MCF 10A (cell line): Measurements from ENCODE around the gene ENTPD6. TPM values are rescaled to one million over a fixed set of nuclear protein-coding genes. Genes with fewer than 3 reads are reported as not detected.
A peak's percentile ranks its signal among the peaks of the same experiment; 100 is the strongest.

ENCODE experiments used
- BruUV-seq: library from RNA; stranded (reverse); fragments of 400-500 nt; replicated peaks from 2 replicates; lab custom pipeline; 2021; lab: Mats Ljungman, UMichigan
- CTCF ChIA-PET: fragments of 300-600 bp; sonication (Branson Sonifier 250); formaldehyde crosslinking; extraction: SDS; loops from one replicate; lab custom pipeline; 2021; ENCODE audit warnings: antibody characterized with exemption, inconsistent platforms; lab: Yijun Ruan, JAX
- POLR2A ChIA-PET: fragments of 300-600, 350-650 bp; sonication (Branson Sonifier 250); formaldehyde crosslinking; extraction: SDS; loops from one replicate; lab custom pipeline; 2020; ENCODE audit warnings: antibody characterized with exemption, inconsistent platforms; lab: Yijun Ruan, JAX
- DNase-seq: peaks from one replicate; pipeline ENCODE4 v3.0.0-alpha.2; 2018; ENCODE audit not compliant: unreplicated experiment
- H3K27ac Mint-ChIP-seq: one replicate; pipeline ENCODE4 v1.8.0; 2022; ENCODE audit warnings: mild to moderate bottlenecking, low read depth, mixed read lengths; ENCODE audit not compliant: unreplicated experiment
- H3K27me3 Mint-ChIP-seq: one replicate; pipeline ENCODE4 v1.8.0; 2022; ENCODE audit warnings: mixed read lengths; ENCODE audit not compliant: insufficient read depth, unreplicated experiment
- H3K36me3 Mint-ChIP-seq: one replicate; pipeline ENCODE4 v1.8.0; 2022; ENCODE audit warnings: mild to moderate bottlenecking, moderate library complexity, mixed read lengths; ENCODE audit not compliant: insufficient read depth, unreplicated experiment
- H3K4me1 Mint-ChIP-seq: one replicate; pipeline ENCODE4 v1.8.0; 2022; ENCODE audit warnings: mixed read lengths; ENCODE audit not compliant: insufficient read depth, unreplicated experiment
- H3K4me3 Mint-ChIP-seq: one replicate; pipeline ENCODE4 v1.8.0; 2022; ENCODE audit warnings: mild to moderate bottlenecking, moderate library complexity, mixed read lengths; ENCODE audit not compliant: unreplicated experiment
- H3K9me3 Mint-ChIP-seq: one replicate; pipeline ENCODE4 v1.8.0; 2022; ENCODE audit warnings: mixed read lengths; ENCODE audit not compliant: unreplicated experiment
- intact Hi-C: fragments of 100-400 bp; cut with micrococcal nuclease; formaldehyde crosslinking; loops from 2 replicates; pipeline ENCODE4 v1.14.1; 2022
- total RNA-seq: library from RNA; stranded (reverse); gene quantifications from 2 replicates; pipeline ENCODE4 v1.2.3, GENCODE V29; 2022
- TF ChIP-seq, protein P1 (sequence below): fragments of 200-600 bp; IDR thresholded peaks from one replicate; pipeline ENCODE4 v1.8.0; 2022; ENCODE audit warnings: antibody characterized with exemption, mild to moderate bottlenecking; ENCODE audit not compliant: unreplicated experiment

Gene ENTPD6
- total RNA-seq, 1 experiment from 2014 or later, result 98.0 TPM

DNA sequence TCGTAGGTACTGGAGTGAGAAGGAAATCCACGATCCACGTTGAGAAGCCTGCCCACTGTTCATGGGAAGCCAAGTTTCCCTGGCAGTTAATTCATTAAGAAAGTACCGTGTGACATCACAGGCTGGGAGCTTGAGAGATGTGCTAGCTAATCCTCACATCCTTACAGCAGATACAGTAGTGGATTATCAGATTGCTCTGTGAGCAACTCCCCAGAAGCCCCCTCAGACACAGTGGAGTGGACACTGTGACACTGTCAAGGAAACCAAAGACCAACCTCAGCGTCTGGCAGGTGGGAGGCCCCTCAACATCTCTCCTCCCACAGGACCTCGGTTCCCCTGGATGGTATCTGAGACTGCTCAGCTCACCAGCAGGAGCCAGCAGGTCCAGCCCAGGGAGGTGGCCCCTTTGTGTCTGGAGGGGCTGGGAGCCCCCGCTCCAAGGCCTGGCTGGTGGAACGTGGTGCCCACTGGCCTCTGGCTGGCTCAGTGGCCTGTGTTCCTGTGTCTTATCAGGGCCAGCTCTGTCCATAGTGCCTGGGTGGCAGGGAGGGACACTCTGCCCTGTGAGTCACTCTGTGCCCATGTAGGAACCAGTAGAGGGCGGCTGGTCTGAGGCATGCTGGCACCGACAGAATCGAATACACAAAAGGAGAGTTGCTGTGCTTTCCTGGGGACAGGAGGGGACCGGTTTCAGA, 59.6 kb downstream of the ENTPD6 start:
- Mint-ChIP-seq H3K4me3 (peak overlapping the region; percentile 93), H3K4me1 (peaks cover 43% of the 10 kb centered on the region), H3K27me3 (no peaks in the 10 kb centered on the region), H3K36me3 (peaks cover 87% of the 10 kb centered on the region), H3K27ac (peak overlapping the region; percentile 87), H3K9me3 (no peaks in the 10 kb centered on the region)
- intact Hi-C loops, result loop anchor here (5.0 kb wide), 1 partner anchor 142 kb away; no protein-coding TSS in a partner anchor
- DNase-seq, result peak; percentile 68
- POLR2A ChIA-PET, result interaction anchor here (0.6 to 15.4 kb wide), 28 partner anchors 8 to 1122 kb away, joined by 3 to 517 read pairs (median 5); partner anchors contain the start of genes APMAP, ENTPD6, GINS1 and PYGB
- CTCF ChIA-PET, result interaction anchor here (0.6 to 2.4 kb wide), 17 partner anchors 9 to 690 kb away, joined by 3 to 14 read pairs (median 5); no protein-coding TSS in a partner anchor
- TF ChIP-seq, protein P1, sequence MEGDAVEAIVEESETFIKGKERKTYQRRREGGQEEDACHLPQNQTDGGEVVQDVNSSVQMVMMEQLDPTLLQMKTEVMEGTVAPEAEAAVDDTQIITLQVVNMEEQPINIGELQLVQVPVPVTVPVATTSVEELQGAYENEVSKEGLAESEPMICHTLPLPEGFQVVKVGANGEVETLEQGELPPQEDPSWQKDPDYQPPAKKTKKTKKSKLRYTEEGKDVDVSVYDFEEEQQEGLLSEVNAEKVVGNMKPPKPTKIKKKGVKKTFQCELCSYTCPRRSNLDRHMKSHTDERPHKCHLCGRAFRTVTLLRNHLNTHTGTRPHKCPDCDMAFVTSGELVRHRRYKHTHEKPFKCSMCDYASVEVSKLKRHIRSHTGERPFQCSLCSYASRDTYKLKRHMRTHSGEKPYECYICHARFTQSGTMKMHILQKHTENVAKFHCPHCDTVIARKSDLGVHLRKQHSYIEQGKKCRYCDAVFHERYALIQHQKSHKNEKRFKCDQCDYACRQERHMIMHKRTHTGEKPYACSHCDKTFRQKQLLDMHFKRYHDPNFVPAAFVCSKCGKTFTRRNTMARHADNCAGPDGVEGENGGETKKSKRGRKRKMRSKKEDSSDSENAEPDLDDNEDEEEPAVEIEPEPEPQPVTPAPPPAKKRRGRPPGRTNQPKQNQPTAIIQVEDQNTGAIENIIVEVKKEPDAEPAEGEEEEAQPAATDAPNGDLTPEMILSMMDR, result peak; percentile 15
- no TSS peak for BruUV-seq

DNA sequence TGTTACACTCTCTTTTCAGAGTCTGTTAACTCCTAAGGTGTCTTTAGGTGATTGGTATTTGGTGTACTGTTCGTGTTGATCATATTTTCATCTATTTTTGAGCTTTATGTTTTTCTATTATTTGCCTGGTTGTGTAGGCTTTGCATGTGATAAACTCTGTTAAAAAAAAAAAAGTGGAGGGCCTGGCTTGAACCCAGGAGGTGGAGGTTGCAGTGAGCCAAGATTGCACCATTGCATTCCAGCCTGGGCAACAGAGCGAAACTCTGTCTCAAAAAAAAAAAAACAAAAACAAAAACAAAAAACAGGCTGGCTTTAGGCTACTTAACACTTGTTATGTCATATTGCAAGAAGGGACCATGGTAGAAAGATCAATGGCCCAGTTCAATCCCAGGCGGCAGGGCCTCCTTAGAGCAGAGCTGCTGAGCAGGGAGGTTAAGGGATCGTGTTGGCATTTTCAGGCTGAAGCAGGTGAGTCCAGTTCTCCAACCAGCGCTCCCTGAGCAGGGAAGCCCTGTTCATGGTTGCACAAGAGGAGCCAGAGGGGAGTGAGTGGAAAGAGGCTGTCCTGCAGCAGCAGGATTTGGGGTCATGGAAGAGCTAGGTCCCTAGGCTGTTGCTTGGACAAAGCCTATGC, 60.8 kb downstream of the ENTPD6 start:
- TF ChIP-seq, protein P1, result no peak
- Mint-ChIP-seq H3K27me3 (no peaks in the 10 kb centered on the region), H3K27ac (peak overlapping the region; percentile 87), H3K4me3 (peak overlapping the region; percentile 93), H3K9me3 (no peaks in the 10 kb centered on the region), H3K4me1 (peaks cover 43% of the 10 kb centered on the region), H3K36me3 (peaks cover 88% of the 10 kb centered on the region)
- BruUV-seq, result no TSS peak
- POLR2A ChIA-PET, result interaction anchor here (0.7 to 15.4 kb wide), 20 partner anchors 9 to 366 kb away, joined by 3 to 517 read pairs (median 6); partner anchors contain the start of genes APMAP, ENTPD6 and PYGB
- CTCF ChIA-PET, result interaction anchor here (0.5 to 2.2 kb wide), 13 partner anchors 9 to 262 kb away, joined by 3 to 17 read pairs (median 5); partner anchors contain the start of gene PYGB
- peak; percentile 43 for DNase-seq
- intact Hi-C loops, result no loop called here

DNA sequence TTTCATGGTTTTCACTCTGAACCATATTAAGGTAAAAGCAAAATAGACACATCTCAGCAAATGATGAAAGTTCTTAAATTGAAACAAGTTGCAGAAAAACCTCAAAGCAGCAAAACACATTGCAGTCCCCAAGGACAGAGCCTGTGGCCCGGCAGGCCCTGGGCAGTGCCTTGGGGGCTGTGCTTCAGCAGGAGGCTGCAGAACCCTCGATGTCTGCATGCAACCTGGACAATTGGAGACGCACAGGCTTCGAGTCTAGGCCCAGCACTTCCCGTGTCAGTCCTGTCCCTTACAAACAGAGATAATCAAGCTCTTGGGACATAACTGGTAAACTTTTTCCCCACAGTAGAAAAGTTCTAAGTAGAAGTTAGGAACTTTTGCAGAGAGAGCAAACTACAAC, 61.6 kb downstream of the ENTPD6 start:
- DNase-seq, result no peak
- Mint-ChIP-seq H3K4me3 (no peak overlapping the region), H3K9me3 (no peaks in the 10 kb centered on the region), H3K27me3 (no peaks in the 10 kb centered on the region), H3K36me3 (peaks cover 88% of the 10 kb centered on the region), H3K27ac (no peak overlapping the region), H3K4me1 (peaks cover 40% of the 10 kb centered on the region)
- ChIA-PET CTCF (interaction anchor here (0.6 to 2.2 kb wide), 7 partner anchors 9 to 263 kb away, joined by 3 to 17 read pairs (median 4); partner anchors contain the start of gene PYGB), POLR2A (interaction anchor here (0.6 to 15.4 kb wide), 12 partner anchors 10 to 269 kb away, joined by 3 to 517 read pairs (median 16); partner anchors contain the start of genes APMAP, ENTPD6 and PYGB)
- intact Hi-C loops, result no loop called here
- TF ChIP-seq, protein P1, result no peak
- no TSS peak for BruUV-seq
